HEK293T (cell line): ENCODE measurements around the gene NLRP2B.
"Not testable (repeated sequence)": the region's sequence is repeated elsewhere in the genome, so short reads cannot be mapped to it uniquely, and the experiment has no call there.

Source experiments
- CTCF ChIA-PET: fragments of 350-600 bp; formaldehyde crosslinking; extraction: SDS; loops from one replicate; lab custom pipeline; 2021; ENCODE audit warnings: antibody characterized with exemption, inconsistent platforms; lab: Yijun Ruan, JAX
- POLR2A ChIA-PET: fragments of 350-600 bp; formaldehyde crosslinking; extraction: SDS; loops from one replicate; lab custom pipeline; 2020; ENCODE audit warnings: antibody characterized with exemption, inconsistent platforms; lab: Yijun Ruan, JAX
- DNase-seq: peaks from one replicate; pipeline ENCODE4 v3.0.0; 2012; ENCODE audit warnings: mixed read lengths; ENCODE audit errors: extremely low spot score
- ARNT ChIP-seq: fragments of 450-650 bp; IDR thresholded peaks from 2 replicates; pipeline ENCODE4 v1.6.1; 2017; ENCODE audit warnings: mild to moderate bottlenecking
- BHLHE40 ChIP-seq: fragments of 450-650 bp; IDR thresholded peaks from 2 replicates; pipeline ENCODE4 v1.6.1; 2016; ENCODE audit warnings: mild to moderate bottlenecking, moderate library complexity, borderline replicate concordance
- CTBP1 ChIP-seq: fragments of 450-650 bp; IDR thresholded peaks from 2 replicates; pipeline ENCODE4 v1.6.1; 2016; ENCODE audit warnings: borderline replicate concordance
- ELF4 ChIP-seq: fragments of 450-650 bp; IDR thresholded peaks from 2 replicates; pipeline ENCODE4 v1.6.1; 2017; ENCODE audit warnings: antibody characterized with exemption
- FOXA1 ChIP-seq: fragments of 450-650 bp; IDR thresholded peaks from 2 replicates; pipeline ENCODE4 v1.6.1; 2016; ENCODE audit warnings: mild to moderate bottlenecking
- FOXK2 ChIP-seq: fragments of 450-650 bp; IDR thresholded peaks from 2 replicates; pipeline ENCODE4 v1.6.1; 2016; ENCODE audit warnings: mild to moderate bottlenecking
- FOXM1 ChIP-seq: fragments of 450-650 bp; IDR thresholded peaks from 2 replicates; pipeline ENCODE4 v1.6.1; 2017; ENCODE audit warnings: mild to moderate bottlenecking, borderline replicate concordance
- HDGF ChIP-seq: fragments of 450-650 bp; IDR thresholded peaks from 2 replicates; pipeline ENCODE4 v1.6.1; 2017; ENCODE audit warnings: antibody characterized with exemption, borderline replicate concordance
- L3MBTL2 ChIP-seq: fragments of 450-650 bp; conservative IDR thresholded peaks from 2 replicates; pipeline ENCODE4 v1.6.1; 2016; ENCODE audit warnings: mild to moderate bottlenecking
- LEF1 ChIP-seq: fragments of 450-650 bp; IDR thresholded peaks from 2 replicates; pipeline ENCODE4 v1.6.1; 2017; ENCODE audit warnings: mild to moderate bottlenecking, borderline replicate concordance
- NFRKB ChIP-seq: fragments of 450-650 bp; IDR thresholded peaks from 2 replicates; pipeline ENCODE4 v1.6.1; 2016; ENCODE audit warnings: mild to moderate bottlenecking, moderate library complexity
- PKNOX1 ChIP-seq: fragments of 450-650 bp; IDR thresholded peaks from 2 replicates; pipeline ENCODE4 v1.6.1; 2016
- SP1 ChIP-seq: fragments of 450-650 bp; IDR thresholded peaks from 2 replicates; pipeline ENCODE4 v1.6.1; 2017
- SUZ12 ChIP-seq: fragments of 450-650 bp; IDR thresholded peaks from 2 replicates; pipeline ENCODE4 v1.6.1; 2016; ENCODE audit warnings: mild to moderate bottlenecking
- TARDBP ChIP-seq: fragments of 450-650 bp; IDR thresholded peaks from 2 replicates; pipeline ENCODE4 v1.6.1; 2016
- ZNF384 ChIP-seq: fragments of 450-650 bp; IDR thresholded peaks from 2 replicates; pipeline ENCODE4 v1.6.1; 2016

The NLRP2B gene

GRCh38 chrX:57680160-57680559, at the start of gene NLRP2B:
TSS of gene NLRP2B (minus strand) at chrX:57680260.
- no peak for DNase-seq
- ChIA-PET POLR2A (no interaction called here), CTCF (no interaction called here)
- no peak for TF ChIP-seq NFRKB
- TF ChIP-seq PKNOX1, result no peak
- TF ChIP-seq ARNT, result no peak
- TF ChIP-seq CTBP1, result no peak
- TF ChIP-seq FOXM1, result no peak
- TF ChIP-seq FOXK2, result no peak
- no peak for TF ChIP-seq LEF1
- no peak for TF ChIP-seq TARDBP
- no peak for TF ChIP-seq L3MBTL2
- TF ChIP-seq HDGF, result no peak
- no peak for TF ChIP-seq SUZ12
- no peak for TF ChIP-seq FOXA1
- TF ChIP-seq ELF4, result no peak
- TF ChIP-seq BHLHE40, result no peak
- no peak for TF ChIP-seq ZNF384
- no peak for TF ChIP-seq SP1

- POLR2A ChIA-PET, DNase-seq, CTCF ChIA-PET: not testable (repeated sequence)
Measured at GRCh38 chrX:57725995-57726394, 45.9 kb upstream of the NLRP2B start.

- ChIA-PET CTCF (no interaction called here), POLR2A (no interaction called here)
- TF ChIP-seq ARNT (no peak), BHLHE40 (no peak), SP1 (no peak)
- no peak for DNase-seq
Measured at GRCh38 chrX:57681341-57681740, 1.3 kb upstream of the NLRP2B start.

GRCh38 chrX:57678686-57679428, 1.2 kb downstream of the NLRP2B start:
- POLR2A ChIA-PET, result no interaction called here
- CTCF ChIA-PET, result no interaction called here
- TF ChIP-seq NFRKB (no peak), FOXM1 (no peak), FOXA1 (no peak), BHLHE40 (no peak), FOXK2 (no peak), ARNT (no peak), CTBP1 (no peak), ELF4 (no peak), PKNOX1 (no peak), LEF1 (no peak), SUZ12 (no peak), ZNF384 (no peak), L3MBTL2 (no peak), TARDBP (no peak)
- no peak for DNase-seq

- DNase-seq, result no peak
- CTCF ChIA-PET, result no interaction called here
- POLR2A ChIA-PET, result no interaction called here
- no peak for TF ChIP-seq L3MBTL2
- no peak for TF ChIP-seq LEF1
- no peak for TF ChIP-seq PKNOX1
- TF ChIP-seq ZNF384, result no peak
- TF ChIP-seq CTBP1, result no peak
- TF ChIP-seq FOXA1, result no peak
- TF ChIP-seq HDGF, result no peak
- no peak for TF ChIP-seq FOXK2
- no peak for TF ChIP-seq ARNT
- TF ChIP-seq SP1, result no peak
- no peak for TF ChIP-seq SUZ12
- no peak for TF ChIP-seq NFRKB
- TF ChIP-seq ELF4, result no peak
- no peak for TF ChIP-seq FOXM1
- TF ChIP-seq BHLHE40, result no peak
Measured at GRCh38 chrX:57677132-57677858, 2.8 kb downstream of the NLRP2B start.

GRCh38 chrX:57675320-57675719, 4.7 kb downstream of the NLRP2B start:
- ChIA-PET POLR2A (no interaction called here), CTCF (no interaction called here)
- TF ChIP-seq L3MBTL2, result no peak
- no peak for TF ChIP-seq SP1
- no peak for TF ChIP-seq BHLHE40
- TF ChIP-seq ARNT, result no peak
- TF ChIP-seq FOXM1, result no peak
- TF ChIP-seq ZNF384, result no peak
- no peak for TF ChIP-seq FOXK2
- TF ChIP-seq PKNOX1, result no peak
- no peak for TF ChIP-seq LEF1
- DNase-seq, result no peak
